ENCODE results near the gene ATP1B1. TPM values are rescaled to one million over a fixed set of nuclear protein-coding genes. Genes with fewer than 3 reads are reported as not detected.
"Not testable (repeated sequence)": the region's sequence is repeated elsewhere in the genome, so short reads cannot be mapped to it uniquely, and the experiment has no call there.

Gene ATP1B1
- total RNA-seq, 1 experiment from 2014 or later = 626 TPM

DNA sequence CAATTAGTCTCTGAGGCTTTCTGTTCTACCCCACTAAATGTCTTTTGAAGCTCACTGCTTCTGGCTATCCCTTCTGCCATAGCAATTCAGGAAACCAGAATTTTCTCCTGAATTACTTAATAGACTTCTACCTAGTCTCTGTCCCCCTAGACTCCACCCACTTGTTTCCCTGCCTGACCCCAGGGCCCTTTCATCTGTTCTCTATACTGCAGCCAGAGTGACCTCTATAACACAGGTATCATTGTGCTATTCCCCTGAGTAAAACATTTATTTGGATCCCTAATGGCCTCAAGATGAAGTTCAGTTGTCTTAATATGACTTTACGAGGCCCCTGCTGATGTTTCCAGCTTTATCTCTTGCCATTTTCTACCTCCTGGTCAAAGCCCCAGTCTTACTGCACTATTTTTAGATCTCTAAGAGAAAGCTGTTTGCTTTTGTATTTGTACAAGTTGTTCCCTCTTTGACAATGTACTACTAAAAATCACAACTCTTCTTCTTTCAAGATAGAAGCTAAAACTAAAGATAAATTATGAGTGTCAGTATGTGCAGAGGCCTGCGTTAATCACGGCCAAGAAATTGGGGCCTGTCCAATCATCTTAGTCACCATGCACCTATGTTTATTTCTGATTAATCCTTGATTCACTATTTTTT, 54.5 kb downstream of the ATP1B1 start:
- Mint-ChIP-seq H3K4me1 (ENCODE audit: low read depth, unreplicated experiment) (peaks cover 10% of the 10 kb centered on the region), H3K36me3 (ENCODE audit: insufficient read depth, unreplicated experiment) (no peaks in the 10 kb centered on the region), H3K9me3 (ENCODE audit: low read depth, unreplicated experiment) (no peaks in the 10 kb centered on the region), H3K27ac (ENCODE audit: unreplicated experiment) (no peak overlapping the region), H3K4me3 (ENCODE audit: low read depth, unreplicated experiment) (no peak overlapping the region), H3K27me3 (ENCODE audit: unreplicated experiment) (no peaks in the 10 kb centered on the region)
- intact Hi-C loops (cut with micrococcal nuclease; ENCODE audit: unreplicated experiment) = no loop called here
- CTCF ChIA-PET = interaction anchor here (1.0 kb wide), 1 partner anchor 557 kb away, joined by 3 read pairs; no protein-coding TSS in a partner anchor
- TF ChIP-seq, protein P1, sequence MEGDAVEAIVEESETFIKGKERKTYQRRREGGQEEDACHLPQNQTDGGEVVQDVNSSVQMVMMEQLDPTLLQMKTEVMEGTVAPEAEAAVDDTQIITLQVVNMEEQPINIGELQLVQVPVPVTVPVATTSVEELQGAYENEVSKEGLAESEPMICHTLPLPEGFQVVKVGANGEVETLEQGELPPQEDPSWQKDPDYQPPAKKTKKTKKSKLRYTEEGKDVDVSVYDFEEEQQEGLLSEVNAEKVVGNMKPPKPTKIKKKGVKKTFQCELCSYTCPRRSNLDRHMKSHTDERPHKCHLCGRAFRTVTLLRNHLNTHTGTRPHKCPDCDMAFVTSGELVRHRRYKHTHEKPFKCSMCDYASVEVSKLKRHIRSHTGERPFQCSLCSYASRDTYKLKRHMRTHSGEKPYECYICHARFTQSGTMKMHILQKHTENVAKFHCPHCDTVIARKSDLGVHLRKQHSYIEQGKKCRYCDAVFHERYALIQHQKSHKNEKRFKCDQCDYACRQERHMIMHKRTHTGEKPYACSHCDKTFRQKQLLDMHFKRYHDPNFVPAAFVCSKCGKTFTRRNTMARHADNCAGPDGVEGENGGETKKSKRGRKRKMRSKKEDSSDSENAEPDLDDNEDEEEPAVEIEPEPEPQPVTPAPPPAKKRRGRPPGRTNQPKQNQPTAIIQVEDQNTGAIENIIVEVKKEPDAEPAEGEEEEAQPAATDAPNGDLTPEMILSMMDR (IDR thresholded peaks at IDR 0.05; ENCODE audit: unreplicated experiment) = no peak
- DNase-seq = no peak
- BruUV-seq (replicated peaks) = no TSS peak

DNA sequence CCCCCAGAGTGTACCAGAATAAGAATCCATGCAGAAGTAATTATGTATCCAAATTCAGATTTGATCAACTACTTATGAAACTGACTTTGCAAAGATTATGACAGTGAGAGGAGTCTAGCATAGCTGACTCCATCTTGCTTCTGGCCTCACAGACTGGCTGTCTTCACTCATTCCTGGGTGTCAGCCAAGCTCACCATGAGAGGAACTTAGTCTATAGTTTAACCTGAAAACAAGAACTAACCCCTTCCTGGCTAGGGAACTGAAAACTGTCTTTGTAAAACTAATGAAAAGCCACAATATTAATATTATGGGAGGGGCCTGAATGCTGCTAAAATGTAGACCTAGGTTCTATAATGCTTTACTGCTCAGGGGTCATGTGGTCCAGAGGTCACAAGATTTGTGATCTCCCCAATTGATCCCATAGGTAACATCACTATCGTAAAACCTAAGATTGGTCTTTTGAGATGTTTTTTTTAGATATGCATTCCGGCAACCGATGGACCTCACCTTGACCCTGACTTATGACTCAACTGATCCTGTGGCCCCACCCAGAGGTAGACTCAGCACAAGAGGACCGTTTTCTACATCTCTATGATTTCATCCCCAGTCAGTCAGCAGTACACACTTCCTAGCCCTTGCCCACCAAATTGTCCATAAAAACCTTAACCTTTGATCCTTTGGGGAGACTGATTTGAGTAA, 55.2 kb downstream of the ATP1B1 start:
- H3K36me3 Mint-ChIP-seq (ENCODE audit: insufficient read depth, unreplicated experiment) = no peaks in the 10 kb centered on the region
- H3K4me1 Mint-ChIP-seq (ENCODE audit: low read depth, unreplicated experiment) = peaks cover 10% of the 10 kb centered on the region
- BruUV-seq (replicated peaks) = no TSS peak
- intact Hi-C loops (cut with micrococcal nuclease; ENCODE audit: unreplicated experiment) = no loop called here
- TF ChIP-seq, protein P1 (IDR thresholded peaks at IDR 0.05; ENCODE audit: unreplicated experiment) = no peak
- H3K27me3 Mint-ChIP-seq (ENCODE audit: unreplicated experiment) = no peaks in the 10 kb centered on the region
- DNase-seq = peak; percentile 23
- H3K9me3 Mint-ChIP-seq (ENCODE audit: low read depth, unreplicated experiment) = no peaks in the 10 kb centered on the region
- no peak overlapping the region for H3K27ac Mint-ChIP-seq (ENCODE audit: unreplicated experiment)
- H3K4me3 Mint-ChIP-seq (ENCODE audit: low read depth, unreplicated experiment) = no peak overlapping the region
- CTCF ChIA-PET = interaction anchor here (1.0 kb wide), 1 partner anchor 558 kb away, joined by 3 read pairs; no protein-coding TSS in a partner anchor

DNA sequence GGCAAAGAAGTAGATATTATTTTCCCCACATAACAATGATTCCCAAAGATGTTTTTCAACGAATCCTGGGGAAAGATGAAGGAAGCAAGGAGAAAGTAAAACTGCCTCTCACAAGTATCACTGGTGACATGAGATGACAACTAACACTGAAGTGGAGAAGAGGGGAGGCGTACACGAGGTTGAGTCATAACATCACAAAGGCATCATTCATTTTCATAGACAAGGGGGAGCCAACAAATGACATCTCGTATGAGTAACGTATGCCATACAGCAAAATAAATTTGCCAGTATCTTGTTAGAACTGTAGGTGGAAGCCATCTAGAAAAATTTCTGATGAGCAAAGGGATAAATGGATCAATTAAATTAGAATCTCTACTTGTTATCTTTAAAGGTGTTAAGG, 56.6 kb downstream of the ATP1B1 start:
- TF ChIP-seq, protein P1 (IDR thresholded peaks at IDR 0.05; ENCODE audit: unreplicated experiment) = no peak
- no peak overlapping the region for H3K4me3 Mint-ChIP-seq (ENCODE audit: low read depth, unreplicated experiment)
- CTCF ChIA-PET = no interaction called here
- peak; percentile 21 for DNase-seq
- H3K27ac Mint-ChIP-seq (ENCODE audit: unreplicated experiment) = peak overlapping the region; percentile 72
- no peaks in the 10 kb centered on the region for H3K27me3 Mint-ChIP-seq (ENCODE audit: unreplicated experiment)
- intact Hi-C loops (cut with micrococcal nuclease; ENCODE audit: unreplicated experiment) = no loop called here
- no TSS peak for BruUV-seq (replicated peaks)
- H3K9me3 Mint-ChIP-seq (ENCODE audit: low read depth, unreplicated experiment) = no peaks in the 10 kb centered on the region
- H3K36me3 Mint-ChIP-seq (ENCODE audit: insufficient read depth, unreplicated experiment) = no peaks in the 10 kb centered on the region
- peaks cover 16% of the 10 kb centered on the region for H3K4me1 Mint-ChIP-seq (ENCODE audit: low read depth, unreplicated experiment)

DNA sequence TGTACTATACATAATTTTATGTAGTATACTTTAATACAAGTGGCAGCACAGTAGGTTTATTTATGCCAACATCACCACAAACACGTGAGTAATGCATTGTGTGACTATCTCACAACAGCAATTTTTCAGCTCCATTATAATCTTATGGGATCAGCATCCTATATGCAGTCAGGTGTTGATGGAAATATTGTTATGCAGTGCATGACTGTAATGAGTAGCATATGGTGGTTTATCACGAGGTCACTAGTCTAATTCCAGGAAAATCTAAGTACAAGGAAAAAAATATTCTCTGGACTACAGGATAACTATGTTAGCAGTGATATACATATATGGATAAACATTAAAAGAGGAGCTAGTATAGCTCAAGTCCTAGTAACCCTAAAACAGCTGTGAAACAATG, 69.0 kb downstream of the ATP1B1 start:
- Mint-ChIP-seq H3K27ac (ENCODE audit: unreplicated experiment) (no peak overlapping the region), H3K36me3 (ENCODE audit: insufficient read depth, unreplicated experiment) (no peaks in the 10 kb centered on the region), H3K4me3 (ENCODE audit: low read depth, unreplicated experiment) (no peak overlapping the region), H3K27me3 (ENCODE audit: unreplicated experiment) (no peaks in the 10 kb centered on the region), H3K9me3 (ENCODE audit: low read depth, unreplicated experiment) (no peaks in the 10 kb centered on the region), H3K4me1 (ENCODE audit: low read depth, unreplicated experiment) (no peaks in the 10 kb centered on the region)
- CTCF ChIA-PET = interaction anchor here (1.2 kb wide), 1 partner anchor 33 kb away, joined by 3 read pairs; no protein-coding TSS in a partner anchor
- BruUV-seq (replicated peaks) = no TSS peak
- TF ChIP-seq, protein P1 (IDR thresholded peaks at IDR 0.05; ENCODE audit: unreplicated experiment) = no peak
- intact Hi-C loops (cut with micrococcal nuclease; ENCODE audit: unreplicated experiment) = no loop called here
- no peak for DNase-seq

DNA sequence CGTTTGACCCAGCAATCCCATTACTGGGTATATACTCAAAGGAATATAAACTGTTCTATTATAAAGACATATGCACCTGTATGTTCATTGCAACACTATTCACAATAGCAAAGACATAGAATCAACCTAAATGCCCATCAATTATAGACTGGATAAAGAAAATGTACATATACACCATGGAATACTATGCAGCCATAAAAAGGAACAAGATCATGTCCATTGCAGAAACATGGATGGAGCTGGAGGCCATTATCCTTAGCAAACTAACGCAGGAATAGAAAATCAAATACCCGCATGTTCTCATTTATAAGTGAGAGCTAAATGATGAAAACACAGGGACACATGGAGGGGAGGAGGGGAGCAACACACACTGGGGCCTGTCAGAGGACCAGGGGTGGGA, 72.9 kb downstream of the ATP1B1 start:
- not testable (repeated sequence) for H3K4me1 Mint-ChIP-seq (ENCODE audit: low read depth, unreplicated experiment)

More for the DNA sequence above, 72.9 kb downstream of the ATP1B1 start:
- H3K36me3 Mint-ChIP-seq (ENCODE audit: insufficient read depth, unreplicated experiment); H3K27ac Mint-ChIP-seq (ENCODE audit: unreplicated experiment); H3K27me3 Mint-ChIP-seq (ENCODE audit: unreplicated experiment); DNase-seq; BruUV-seq (replicated peaks); H3K9me3 Mint-ChIP-seq (ENCODE audit: low read depth, unreplicated experiment); H3K4me3 Mint-ChIP-seq (ENCODE audit: low read depth, unreplicated experiment); intact Hi-C loops (cut with micrococcal nuclease; ENCODE audit: unreplicated experiment): not testable (repeated sequence)
- CTCF ChIA-PET = interaction anchor here (1.1 kb wide), 1 partner anchor 12 kb away, joined by 3 read pairs; no protein-coding TSS in a partner anchor

All from Calu3 (cell line).